Activated CD4-positive, alpha-beta T cell treated with anti-CD3 and anti-CD28 coated beads, Interleukin-2, amount 10 ng/mL, durations not matched to agents 24 days and 14 days (primary cell): ENCODE measurements around the gene LCN2. TPM values are rescaled to one million over a fixed set of nuclear protein-coding genes. Genes with fewer than 3 reads are reported as not detected.
"Not testable (repeated sequence)": the region's sequence is repeated elsewhere in the genome, so short reads cannot be mapped to it uniquely, and the experiment has no call there.

Experiments
- DNase-seq: peaks from one replicate; pipeline ENCODE4 v3.0.0; 2022
- H3K27ac Mint-ChIP-seq: one replicate; pipeline ENCODE4 v1.8.0; 2022; ENCODE audit warnings: mild to moderate bottlenecking, mixed read lengths
- H3K27me3 Mint-ChIP-seq: one replicate; pipeline ENCODE4 v1.8.0; 2022; ENCODE audit warnings: mixed read lengths
- H3K36me3 Mint-ChIP-seq: one replicate; pipeline ENCODE4 v1.8.0; 2022; ENCODE audit warnings: low read depth, mild to moderate bottlenecking, mixed read lengths
- H3K4me1 Mint-ChIP-seq: one replicate; pipeline ENCODE4 v1.8.0; 2021; ENCODE audit warnings: mixed read lengths
- H3K4me3 Mint-ChIP-seq: one replicate; pipeline ENCODE4 v1.8.0; 2022; ENCODE audit warnings: mild to moderate bottlenecking, moderate library complexity, mixed read lengths
- H3K9me3 Mint-ChIP-seq: one replicate; pipeline ENCODE4 v1.8.0; 2021; ENCODE audit warnings: mixed read lengths
- intact Hi-C: fragments of 100-400 bp; cut with micrococcal nuclease; formaldehyde crosslinking; loops from one replicate; pipeline ENCODE4 v1.15.1; 2023
- total RNA-seq: library from RNA; stranded (reverse); gene quantifications from 2 replicates; pipeline ENCODE4 v1.2.3, GENCODE V29; 2022

The LCN2 gene
- total RNA-seq, 1 donor from 2014 or later = not detected

- Mint-ChIP-seq H3K36me3 (peaks cover 34% of the 10 kb centered on the region), H3K9me3 (no peaks in the 10 kb centered on the region), H3K27me3 (no peaks in the 10 kb centered on the region), H3K4me1 (peaks cover 2% of the 10 kb centered on the region), H3K4me3 (no peak overlapping the region), H3K27ac (no peak overlapping the region)
- DNase-seq = no peak
- intact Hi-C loops = no loop called here
These were observed 19.6 kb downstream of the LCN2 start for GRCh38 chr9:128168731-128169308.

- peaks cover 2% of the 10 kb centered on the region for H3K4me1 Mint-ChIP-seq
- H3K27me3 Mint-ChIP-seq = no peaks in the 10 kb centered on the region
- H3K9me3 Mint-ChIP-seq = no peaks in the 10 kb centered on the region
- H3K4me3 Mint-ChIP-seq = no peak overlapping the region
- peaks cover 30% of the 10 kb centered on the region for H3K36me3 Mint-ChIP-seq
- intact Hi-C loops = no loop called here
- no peak for DNase-seq
- no peak overlapping the region for H3K27ac Mint-ChIP-seq
These were observed 20.2 kb downstream of the LCN2 start for GRCh38 chr9:128169492-128169891.

DNA sequence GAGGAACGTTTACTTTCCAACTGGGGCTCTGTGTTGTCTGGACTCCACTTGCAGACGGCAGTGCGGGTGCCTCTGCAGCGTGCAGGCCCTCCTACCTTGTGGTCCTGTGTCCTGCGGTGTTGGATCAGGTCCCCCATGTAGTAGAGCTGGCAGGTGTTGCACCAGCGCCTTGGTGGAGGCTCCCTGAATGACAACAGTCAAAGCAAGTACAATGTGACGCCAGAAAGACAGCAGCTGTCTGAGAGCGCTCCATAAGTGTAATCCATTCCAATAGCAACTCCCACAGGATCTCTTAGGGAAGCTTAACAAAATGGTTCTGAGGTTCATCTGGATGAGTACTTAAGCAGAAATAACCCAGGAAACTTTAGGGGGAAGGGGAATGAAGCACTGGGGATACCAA is 20.7 kb downstream of the LCN2 start:
- intact Hi-C loops = no loop called here
- Mint-ChIP-seq H3K27ac (no peak overlapping the region), H3K4me3 (no peak overlapping the region), H3K27me3 (no peaks in the 10 kb centered on the region), H3K36me3 (peaks cover 31% of the 10 kb centered on the region), H3K9me3 (no peaks in the 10 kb centered on the region), H3K4me1 (peaks cover 2% of the 10 kb centered on the region)
- no peak for DNase-seq

- peaks cover 3% of the 10 kb centered on the region for H3K4me1 Mint-ChIP-seq
- no peak for DNase-seq
- H3K4me3 Mint-ChIP-seq = no peak overlapping the region
- intact Hi-C loops = no loop called here
- H3K9me3 Mint-ChIP-seq = no peaks in the 10 kb centered on the region
- peaks cover 34% of the 10 kb centered on the region for H3K36me3 Mint-ChIP-seq
- H3K27ac Mint-ChIP-seq = no peak overlapping the region
- H3K27me3 Mint-ChIP-seq = no peaks in the 10 kb centered on the region
These were observed 24.8 kb downstream of the LCN2 start for GRCh38 chr9:128174062-128174461.

DNA sequence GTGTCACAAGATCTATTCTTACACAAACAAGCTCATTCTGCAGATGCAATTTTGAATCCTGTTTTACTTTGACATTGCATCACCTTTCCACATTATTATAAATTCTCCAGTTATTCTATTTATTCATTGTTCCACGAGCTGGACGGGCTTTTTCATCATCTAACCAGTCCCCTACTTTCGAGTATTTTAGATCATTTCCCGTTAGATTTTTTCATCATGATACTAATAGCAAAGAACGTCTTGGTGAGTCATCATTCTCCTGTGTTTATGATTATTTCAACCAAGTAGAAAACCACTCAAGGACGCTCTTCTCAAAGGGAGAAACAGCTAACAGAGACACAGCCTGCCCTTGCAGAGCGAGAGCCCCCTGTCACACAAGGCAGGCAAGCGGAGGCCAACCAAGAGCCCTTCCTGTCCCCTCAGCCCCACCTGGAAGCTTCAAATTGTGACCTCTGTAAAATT is 25.9 kb downstream of the LCN2 start:
- Mint-ChIP-seq H3K4me3 (no peak overlapping the region), H3K36me3 (peaks cover 39% of the 10 kb centered on the region), H3K27ac (no peak overlapping the region), H3K4me1 (peaks cover 3% of the 10 kb centered on the region), H3K27me3 (no peaks in the 10 kb centered on the region), H3K9me3 (peaks cover 2% of the 10 kb centered on the region)
- intact Hi-C loops = no loop called here
- no peak for DNase-seq

DNA sequence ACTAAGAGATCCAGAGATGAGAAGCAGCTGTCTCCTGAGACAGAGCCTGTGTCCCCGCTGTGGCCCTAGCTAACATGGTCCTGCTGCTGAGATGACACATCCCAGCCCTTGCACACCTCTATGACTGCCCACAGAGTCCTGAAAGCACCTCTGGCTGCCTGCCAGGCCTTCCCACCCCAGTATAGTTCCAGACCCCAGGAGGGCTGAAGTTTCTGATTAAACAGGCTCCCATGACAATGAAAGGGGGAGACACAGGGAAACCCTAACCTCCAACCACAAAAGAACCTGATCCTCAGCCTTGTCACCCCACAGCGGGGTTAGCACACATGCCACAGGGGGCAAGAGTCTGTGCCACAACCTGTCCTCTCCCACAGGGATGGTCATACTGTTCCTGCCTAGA is 26.5 kb downstream of the LCN2 start:
- Mint-ChIP-seq H3K36me3 (peaks cover 43% of the 10 kb centered on the region), H3K4me1 (peaks cover 3% of the 10 kb centered on the region), H3K9me3 (peaks cover 4% of the 10 kb centered on the region), H3K4me3 (no peak overlapping the region), H3K27me3 (no peaks in the 10 kb centered on the region), H3K27ac (no peak overlapping the region)
- intact Hi-C loops = no loop called here
- no peak for DNase-seq

- Mint-ChIP-seq H3K27ac (no peak overlapping the region), H3K4me3 (no peak overlapping the region), H3K36me3 (peaks cover 65% of the 10 kb centered on the region), H3K27me3 (no peaks in the 10 kb centered on the region), H3K9me3 (peaks cover 4% of the 10 kb centered on the region), H3K4me1 (peaks cover 5% of the 10 kb centered on the region)
- intact Hi-C loops = no loop called here
- no peak for DNase-seq
These were observed 29.7 kb downstream of the LCN2 start for GRCh38 chr9:128178806-128179431.

DNA sequence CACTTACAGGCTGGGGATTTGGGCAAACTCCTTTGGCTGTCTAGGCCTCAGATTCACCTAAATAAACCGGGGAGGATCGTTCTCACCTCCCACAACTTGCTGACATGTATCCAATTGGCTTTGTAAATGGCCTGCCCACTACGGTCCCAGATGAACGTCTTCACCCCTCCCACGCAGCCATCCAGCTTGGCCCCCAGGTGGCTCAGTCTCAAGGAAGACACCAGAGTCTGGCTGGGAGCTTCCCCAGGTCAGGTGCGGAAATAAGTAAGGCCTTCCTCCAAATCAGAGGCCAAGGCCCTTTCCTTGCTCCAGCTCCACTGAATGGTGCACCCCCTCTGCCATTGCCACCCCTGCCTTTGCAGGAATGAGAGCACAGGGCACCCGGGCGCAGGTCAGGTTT is 30.7 kb downstream of the LCN2 start:
- no peak overlapping the region for H3K27ac Mint-ChIP-seq
- H3K4me3 Mint-ChIP-seq = no peak overlapping the region
- H3K27me3 Mint-ChIP-seq = no peaks in the 10 kb centered on the region
- H3K4me1 Mint-ChIP-seq = peaks cover 8% of the 10 kb centered on the region
- peaks cover 4% of the 10 kb centered on the region for H3K9me3 Mint-ChIP-seq
- DNase-seq = no peak
- peaks cover 64% of the 10 kb centered on the region for H3K36me3 Mint-ChIP-seq
- intact Hi-C loops = no loop called here

GRCh38 chr9:128180447-128180846 is 31.2 kb downstream of the LCN2 start:
- intact Hi-C loops = no loop called here
- Mint-ChIP-seq H3K4me1 (peaks cover 8% of the 10 kb centered on the region), H3K9me3 (peaks cover 4% of the 10 kb centered on the region), H3K27ac (no peak overlapping the region), H3K27me3 (no peaks in the 10 kb centered on the region), H3K4me3 (no peak overlapping the region), H3K36me3 (peaks cover 61% of the 10 kb centered on the region)
- no peak for DNase-seq

GRCh38 chr9:128181480-128181879 is 32.2 kb downstream of the LCN2 start:
- intact Hi-C loops, H3K9me3 Mint-ChIP-seq, DNase-seq, H3K27ac Mint-ChIP-seq, H3K4me1 Mint-ChIP-seq, H3K4me3 Mint-ChIP-seq, H3K27me3 Mint-ChIP-seq: not testable (repeated sequence)
- peaks cover 66% of the 10 kb centered on the region for H3K36me3 Mint-ChIP-seq

DNA sequence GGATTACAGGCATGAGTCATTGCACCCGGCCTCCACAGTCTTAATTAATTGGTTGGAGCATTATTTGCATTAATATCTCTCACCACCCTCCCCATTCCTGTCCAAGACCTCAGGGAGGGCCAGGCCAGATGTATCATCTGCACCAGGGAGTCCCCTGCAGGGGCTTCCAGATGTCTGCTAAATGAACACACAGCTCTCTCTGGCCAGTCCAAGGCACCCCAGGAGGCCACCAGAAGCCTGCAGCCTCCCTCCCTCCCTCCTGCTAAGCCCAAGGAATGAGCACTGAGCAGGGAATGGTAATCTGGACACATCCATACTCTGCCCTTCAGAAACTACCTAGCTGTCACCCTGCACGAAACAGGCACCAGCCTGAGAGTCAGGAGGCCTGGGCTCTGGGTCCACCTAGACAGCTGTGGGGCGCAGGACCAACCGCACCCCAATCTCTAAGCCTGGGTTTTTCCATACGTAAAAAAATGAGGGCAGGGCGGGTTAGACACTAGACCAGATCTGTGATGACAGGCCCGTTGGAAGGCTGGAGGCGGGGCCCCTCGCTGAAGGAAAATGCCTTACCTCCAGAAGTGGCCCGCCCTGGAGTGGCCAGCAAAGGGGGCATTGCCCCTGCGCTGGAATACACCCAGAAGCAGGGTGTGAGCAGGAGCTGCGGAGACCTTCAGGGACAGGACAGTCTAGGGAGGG is 33.8 kb downstream of the LCN2 start:
- no peaks in the 10 kb centered on the region for H3K27me3 Mint-ChIP-seq
- peaks cover 4% of the 10 kb centered on the region for H3K9me3 Mint-ChIP-seq
- intact Hi-C loops = no loop called here
- H3K36me3 Mint-ChIP-seq = peaks cover 65% of the 10 kb centered on the region
- no peak overlapping the region for H3K4me3 Mint-ChIP-seq
- no peak overlapping the region for H3K27ac Mint-ChIP-seq
- DNase-seq = no peak
- H3K4me1 Mint-ChIP-seq = peaks cover 8% of the 10 kb centered on the region

- H3K9me3 Mint-ChIP-seq = no peaks in the 10 kb centered on the region
- no peak for DNase-seq
- no peak overlapping the region for H3K4me3 Mint-ChIP-seq
- no peaks in the 10 kb centered on the region for H3K27me3 Mint-ChIP-seq
- H3K36me3 Mint-ChIP-seq = peaks cover 51% of the 10 kb centered on the region
- peaks cover 27% of the 10 kb centered on the region for H3K4me1 Mint-ChIP-seq
- no peak overlapping the region for H3K27ac Mint-ChIP-seq
- intact Hi-C loops = no loop called here
These were observed 37.0 kb downstream of the LCN2 start for GRCh38 chr9:128185979-128186965.

- no peak overlapping the region for H3K4me3 Mint-ChIP-seq
- H3K27ac Mint-ChIP-seq = no peak overlapping the region
- no peaks in the 10 kb centered on the region for H3K27me3 Mint-ChIP-seq
- no peak for DNase-seq
- H3K4me1 Mint-ChIP-seq = peaks cover 32% of the 10 kb centered on the region
- H3K9me3 Mint-ChIP-seq = no peaks in the 10 kb centered on the region
- intact Hi-C loops = no loop called here
- H3K36me3 Mint-ChIP-seq = peaks cover 45% of the 10 kb centered on the region
These were observed 38.1 kb downstream of the LCN2 start for GRCh38 chr9:128187361-128187760.
